ENCODE results near the gene GNB3. TPM values are rescaled to one million over a fixed set of nuclear protein-coding genes. Genes with fewer than 3 reads are reported as not detected.

Gene GNB3
- total and polyA plus RNA-seq, 9 of the 15 experiments (the other 6 are each of a cell fraction or from before 2014, with no cell fraction given) = 1.4 to 5.8 (median 2.0) TPM

DNA sequence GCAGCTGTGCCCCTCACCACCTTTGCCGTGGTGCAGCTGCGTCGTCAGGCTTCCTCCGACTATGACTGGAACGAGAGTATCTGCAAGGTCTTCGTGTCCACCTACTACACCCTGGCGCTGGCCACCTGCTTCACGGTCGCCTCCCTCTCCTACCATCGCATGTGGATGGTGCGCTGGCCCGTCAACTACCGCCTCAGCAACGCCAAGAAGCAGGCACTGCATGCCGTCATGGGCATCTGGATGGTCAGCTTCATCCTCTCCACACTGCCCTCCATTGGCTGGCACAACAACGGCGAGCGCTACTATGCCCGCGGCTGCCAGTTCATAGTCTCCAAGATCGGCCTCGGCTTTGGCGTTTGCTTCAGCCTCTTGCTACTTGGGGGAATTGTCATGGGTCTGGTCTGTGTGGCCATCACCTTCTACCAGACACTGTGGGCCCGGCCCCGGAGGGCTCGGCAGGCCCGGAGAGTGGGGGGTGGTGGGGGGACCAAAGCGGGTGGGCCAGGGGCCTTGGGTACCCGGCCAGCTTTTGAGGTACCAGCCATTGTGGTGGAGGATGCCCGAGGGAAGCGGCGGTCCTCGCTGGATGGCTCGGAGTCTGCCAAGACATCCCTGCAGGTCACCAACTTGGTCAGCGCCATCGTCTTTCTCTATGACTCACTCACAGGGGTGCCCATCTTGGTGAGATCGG is 16.5 kb upstream of the GNB3 start:
- H3K36me3 ChIP-seq (ENCODE audit: control insufficient read depth, insufficient read depth, low read length) = no peaks in the 10 kb centered on the region
- intact Hi-C loops (cut with micrococcal nuclease) = loop anchor here (10.0 kb wide), 2 partner anchors 209 to 269 kb away; partner anchors contain the start of gene IFFO1
- no peak for ATAC-seq
- 39% methylated on average over 18 of the region's 37 CpGs for WGBS (ENCODE audit: insufficient coverage, low coverage, missing lambda C conversion rate)
- no peaks in the 10 kb centered on the region for H3K9me3 ChIP-seq (replicated peaks; ENCODE audit: control insufficient read depth, insufficient read depth, low read depth, low read length)
- no TSS peak for BruUV-seq (replicated peaks)
- no peak overlapping the region for H3K27ac ChIP-seq (ENCODE audit: extremely low read depth, low read depth, low read length)
- peaks cover 14 to 47% of the 10 kb centered on the region in 2 experiments; a peak in 4 of 5 replicates for H3K4me1 ChIP-seq (replicated peaks in 1 of 2; ENCODE audit: control insufficient read depth in 2 of 2, insufficient read depth in 2 of 2, low read length in 2 of 2)
- H3K4me3 ChIP-seq = no peak overlapping the region
- no peak overlapping the region for H3K4me2 ChIP-seq (ENCODE audit: insufficient read depth, low read length)
- H3K79me2 ChIP-seq (ENCODE audit: control insufficient read depth, insufficient read depth, low read length) = peaks cover 13% of the 10 kb centered on the region
- no peak overlapping the region for H2AFZ ChIP-seq (ENCODE audit: low read depth, low read length)
- POLR2A ChIA-PET = interaction anchor here (0.5 to 1.0 kb wide), 4 partner anchors 9 to 221 kb away, joined by 3 to 5 read pairs (median 3); no protein-coding TSS in a partner anchor
- in situ Hi-C loops (cut with MboI) = no loop called here
- H3K9ac ChIP-seq (ENCODE audit: insufficient read depth in 1 of 2, low read depth in 2 of 2, low read length in 2 of 2) = no peak overlapping the region; a peak in 1 of 4 replicates
- H4K20me1 ChIP-seq (replicated peaks; ENCODE audit: control insufficient read depth, insufficient read depth, low read length) = no peaks in the 10 kb centered on the region
- CTCF ChIA-PET (ENCODE audit: low intra/inter-chr PET ratio) = no interaction called here
- H3K27me3 ChIP-seq (ENCODE audit: control insufficient read depth in 2 of 2, insufficient read depth in 2 of 2, low read length in 2 of 2) = peaks cover 0 to 4% of the 10 kb centered on the region in 2 experiments; a peak in 2 of 5 replicates
- no peak for FAIRE-seq
- TF ChIP-seq EGR1 (conservative IDR thresholded peaks at IDR 0.05) (no peak), POLR2G (IDR thresholded peaks at IDR 0.05; ENCODE audit: low read depth, low read length) (peak; percentile 28; the same call in 1 of the 2 replicates)
- H3K9me1 ChIP-seq (ENCODE audit: control insufficient read depth, insufficient read depth, low read length) = no peaks in the 10 kb centered on the region
- DNase-seq (ENCODE audit: extremely low read depth in 1 of 4, low spot score in 3 of 4) = no peak

DNA sequence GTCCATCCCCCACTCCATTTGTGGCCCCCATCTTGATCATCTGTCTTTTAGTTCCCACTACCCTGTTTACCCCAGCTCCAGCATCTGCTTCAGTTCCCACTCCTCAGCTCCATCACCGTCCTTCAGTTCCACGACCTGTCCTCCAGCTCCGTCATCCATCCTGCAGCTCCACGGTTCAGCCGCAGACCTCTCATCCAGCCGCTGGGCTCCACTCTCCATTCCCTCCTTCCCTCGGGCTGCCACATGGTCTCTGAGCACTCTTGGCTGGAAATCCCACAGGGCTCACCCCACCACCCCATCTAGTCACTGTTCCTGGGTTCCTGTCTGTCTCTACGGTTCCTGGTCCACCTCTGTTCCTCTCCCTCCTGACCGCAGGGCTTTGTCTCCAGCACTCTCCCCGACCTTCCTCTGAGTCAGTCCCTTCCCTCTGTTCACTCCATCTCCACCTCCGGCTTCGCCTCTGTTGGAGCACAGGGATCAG is 15.8 kb upstream of the GNB3 start:
- ChIA-PET POLR2A (interaction anchor here (0.6 to 0.7 kb wide), 2 partner anchors 9 to 222 kb away, joined by 3 to 5 read pairs; no protein-coding TSS in a partner anchor), CTCF (ENCODE audit: low intra/inter-chr PET ratio) (interaction anchor here (1.2 to 1.9 kb wide), 3 partner anchors 71 to 257 kb away, joined by 3 to 15 read pairs (median 6); partner anchors contain the start of gene MLF2)
- no peaks in the 10 kb centered on the region for H3K9me3 ChIP-seq (replicated peaks; ENCODE audit: control insufficient read depth, insufficient read depth, low read depth, low read length)
- intact Hi-C loops (cut with micrococcal nuclease) (loop anchor here (1.0 to 10.0 kb wide), 5 partner anchors 48 to 270 kb away; partner anchors contain the start of genes IFFO1 and MLF2), in situ Hi-C loops (cut with MboI) (no loop called here)
- ATAC-seq = no peak
- no peak overlapping the region for H2AFZ ChIP-seq (ENCODE audit: low read depth, low read length)
- no TSS peak for BruUV-seq (replicated peaks)
- no peak for FAIRE-seq
- no peaks in the 10 kb centered on the region for H4K20me1 ChIP-seq (replicated peaks; ENCODE audit: control insufficient read depth, insufficient read depth, low read length)
- no peak overlapping the region for H3K4me3 ChIP-seq
- no peak for DNase-seq (ENCODE audit: extremely low read depth in 1 of 4, low spot score in 3 of 4)
- peaks cover 0 to 4% of the 10 kb centered on the region in 2 experiments; a peak in 2 of 5 replicates for H3K27me3 ChIP-seq (ENCODE audit: control insufficient read depth in 2 of 2, insufficient read depth in 2 of 2, low read length in 2 of 2)
- peaks cover 20% of the 10 kb centered on the region for H3K79me2 ChIP-seq (ENCODE audit: control insufficient read depth, insufficient read depth, low read length)
- 37% methylated on average over 11 of the region's 12 CpGs for WGBS (ENCODE audit: insufficient coverage, low coverage, missing lambda C conversion rate)
- peaks cover 18 to 53% of the 10 kb centered on the region in 2 experiments; a peak in 4 of 5 replicates for H3K4me1 ChIP-seq (replicated peaks in 1 of 2; ENCODE audit: control insufficient read depth in 2 of 2, insufficient read depth in 2 of 2, low read length in 2 of 2)
- no peaks in the 10 kb centered on the region for H3K9me1 ChIP-seq (ENCODE audit: control insufficient read depth, insufficient read depth, low read length)
- peak overlapping the region in 1 of 2 experiments; percentile 58; a peak in 1 of 4 replicates for H3K9ac ChIP-seq (ENCODE audit: insufficient read depth in 1 of 2, low read depth in 2 of 2, low read length in 2 of 2)
- no peak overlapping the region for H3K4me2 ChIP-seq (ENCODE audit: insufficient read depth, low read length)
- no peak overlapping the region for H3K27ac ChIP-seq (ENCODE audit: extremely low read depth, low read depth, low read length)
- peaks cover 3% of the 10 kb centered on the region; the same call in 1 of the 3 replicates for H3K36me3 ChIP-seq (ENCODE audit: control insufficient read depth, insufficient read depth, low read length)
- TF ChIP-seq CCNT2 (IDR thresholded peaks at IDR 0.05; ENCODE audit: borderline replicate concordance, extremely low read depth, insufficient read length, low read depth, low read length) (no peak), EHMT2 (IDR thresholded peaks at IDR 0.05) (no peak), SLC30A9 (CRISPR knock-in tag; IDR thresholded peaks at IDR 0.05) (no peak), THRAP3 (IDR thresholded peaks at IDR 0.05; ENCODE audit: borderline replicate concordance) (no peak), PHB2 (IDR thresholded peaks at IDR 0.05; ENCODE audit: low read depth) (no peak), PCBP1 (IDR thresholded peaks at IDR 0.05; ENCODE audit: low read depth, low read length, poor library complexity, severe bottlenecking) (no peak)
- TF ChIP-seq, protein P1, sequence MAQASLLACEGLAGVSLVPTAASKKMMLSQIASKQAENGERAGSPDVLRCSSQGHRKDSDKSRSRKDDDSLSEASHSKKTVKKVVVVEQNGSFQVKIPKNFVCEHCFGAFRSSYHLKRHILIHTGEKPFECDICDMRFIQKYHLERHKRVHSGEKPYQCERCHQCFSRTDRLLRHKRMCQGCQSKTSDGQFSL (CRISPR knock-in tag; IDR thresholded peaks at IDR 0.05) = no peak
- TF ChIP-seq, protein P1 (tag; IDR thresholded peaks at IDR 0.05) = no peak
- TF ChIP-seq, protein P2, sequence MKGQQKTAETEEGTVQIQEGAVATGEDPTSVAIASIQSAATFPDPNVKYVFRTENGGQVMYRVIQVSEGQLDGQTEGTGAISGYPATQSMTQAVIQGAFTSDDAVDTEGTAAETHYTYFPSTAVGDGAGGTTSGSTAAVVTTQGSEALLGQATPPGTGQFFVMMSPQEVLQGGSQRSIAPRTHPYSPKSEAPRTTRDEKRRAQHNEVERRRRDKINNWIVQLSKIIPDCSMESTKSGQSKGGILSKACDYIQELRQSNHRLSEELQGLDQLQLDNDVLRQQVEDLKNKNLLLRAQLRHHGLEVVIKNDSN (CRISPR knock-in tag; IDR thresholded peaks at IDR 0.05) = no peak

All from K562 (cell line).